Kidney capillary endothelial cell (primary cell): Measurements from ENCODE around the gene RIPK1.
A peak's percentile ranks its signal among the peaks of the same experiment; 100 is the strongest.

Experiments
- DNase-seq: peaks from one replicate; pipeline ENCODE4 v3.0.0-alpha.2; 2018; ENCODE audit warnings: low spot score

RIPK1 gene

DNA sequence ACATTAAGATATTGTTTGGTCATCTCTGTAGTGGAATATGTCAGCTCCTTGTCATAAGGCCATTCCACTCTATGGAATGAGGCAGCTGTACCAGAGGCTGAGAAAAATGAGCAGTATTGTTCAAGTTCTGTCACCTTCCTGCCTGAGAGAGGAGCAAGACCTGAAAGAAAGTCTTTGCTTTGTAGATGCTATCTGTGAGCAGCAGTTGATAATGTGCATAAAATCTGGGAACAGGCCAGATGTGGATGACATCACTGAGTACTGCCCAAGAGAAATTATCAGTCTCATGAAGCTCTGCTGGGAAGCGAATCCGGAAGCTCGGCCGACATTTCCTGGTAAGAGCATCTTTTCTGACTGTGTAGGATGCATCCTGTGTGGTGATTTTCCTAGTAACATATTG, 16.8 kb downstream of the RIPK1 start:
- no peak for DNase-seq

DNA sequence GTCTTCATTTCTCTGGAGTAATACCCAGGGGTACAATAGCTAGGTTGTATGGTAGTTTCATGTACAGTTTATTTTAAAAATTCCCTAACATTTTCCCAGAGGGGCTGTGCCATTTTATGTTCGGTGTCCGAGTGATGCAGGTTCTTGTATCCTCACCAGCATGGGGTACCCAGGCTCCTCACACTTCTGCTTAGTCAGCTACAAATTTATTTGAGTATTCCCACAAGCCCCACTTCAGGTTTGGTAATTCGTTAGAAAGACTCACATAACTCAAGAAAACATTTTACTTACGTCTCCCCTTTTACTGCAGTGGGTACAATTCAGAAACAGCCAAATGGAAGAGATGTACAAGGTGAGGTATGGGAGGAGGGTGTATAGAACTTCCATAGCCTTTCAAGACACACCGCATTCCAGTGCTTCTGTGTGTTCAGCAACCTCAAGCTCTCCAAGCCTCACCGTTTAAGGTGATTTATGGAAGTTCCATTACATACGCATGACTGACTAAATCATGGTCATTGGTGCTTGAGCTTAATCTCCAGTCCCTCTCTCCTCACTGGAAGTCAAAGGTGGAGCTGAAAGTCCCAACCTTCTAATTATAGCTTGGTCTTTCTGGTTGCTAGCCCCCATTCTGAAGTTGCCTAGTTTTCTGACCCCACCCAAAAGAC, 18.1 kb downstream of the RIPK1 start:
- DNase-seq, result no peak

- DNase-seq, result no peak
Observed at GRCh38 chr6:3088446-3088845, 20.2 kb downstream of the RIPK1 start.

DNA sequence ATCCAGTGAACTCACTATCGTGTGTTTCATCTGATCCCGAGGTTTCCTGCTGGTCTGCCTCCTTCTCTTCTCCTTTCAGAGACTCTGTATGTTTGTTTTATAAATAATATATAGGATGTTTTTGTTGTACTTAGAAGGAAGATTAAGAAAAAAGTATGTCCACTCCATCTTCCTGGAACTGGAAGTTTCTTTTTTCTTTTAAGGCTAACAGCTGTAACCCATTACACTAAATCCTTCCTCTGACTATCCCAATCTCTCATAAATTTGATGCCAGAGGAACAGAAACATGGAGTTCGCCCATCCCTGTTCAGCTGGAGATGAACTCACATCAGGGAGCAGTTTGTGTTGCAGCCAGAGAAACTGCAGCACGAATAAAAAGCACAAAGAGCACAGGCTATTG, 20.7 kb downstream of the RIPK1 start:
- DNase-seq, result no peak

- no peak for DNase-seq
Observed at GRCh38 chr6:3090013-3090412, 21.7 kb downstream of the RIPK1 start.

DNA sequence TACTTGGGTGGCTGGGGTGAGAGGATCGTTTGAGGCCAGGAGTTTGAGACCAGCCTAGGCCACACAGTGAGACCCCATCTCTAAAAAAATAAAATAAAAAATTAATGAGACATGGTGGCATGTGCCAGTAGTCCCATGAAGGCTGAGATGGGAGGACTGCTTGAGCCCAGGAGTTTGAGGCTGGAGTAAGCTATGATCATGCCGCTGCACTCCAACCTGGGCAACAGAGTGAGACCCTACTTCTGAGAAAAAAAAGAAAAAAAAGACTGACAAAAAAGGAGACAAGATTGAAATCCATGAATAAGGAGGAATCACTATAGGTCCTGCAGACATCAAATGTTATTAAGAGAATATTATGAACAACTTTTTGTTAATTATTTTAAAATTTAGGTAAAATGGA, 26.5 kb downstream of the RIPK1 start:
- DNase-seq, result no peak

GRCh38 chr6:3102875-3103274, 34.6 kb downstream of the RIPK1 start:
- DNase-seq, result no peak

GRCh38 chr6:3108746-3109414, 40.6 kb downstream of the RIPK1 start:
- DNase-seq, result no peak

- DNase-seq, result no peak
Observed at GRCh38 chr6:3109761-3110160, 41.5 kb downstream of the RIPK1 start.

- no peak for DNase-seq
Observed at GRCh38 chr6:3114377-3114776, 46.1 kb downstream of the RIPK1 start.

DNA sequence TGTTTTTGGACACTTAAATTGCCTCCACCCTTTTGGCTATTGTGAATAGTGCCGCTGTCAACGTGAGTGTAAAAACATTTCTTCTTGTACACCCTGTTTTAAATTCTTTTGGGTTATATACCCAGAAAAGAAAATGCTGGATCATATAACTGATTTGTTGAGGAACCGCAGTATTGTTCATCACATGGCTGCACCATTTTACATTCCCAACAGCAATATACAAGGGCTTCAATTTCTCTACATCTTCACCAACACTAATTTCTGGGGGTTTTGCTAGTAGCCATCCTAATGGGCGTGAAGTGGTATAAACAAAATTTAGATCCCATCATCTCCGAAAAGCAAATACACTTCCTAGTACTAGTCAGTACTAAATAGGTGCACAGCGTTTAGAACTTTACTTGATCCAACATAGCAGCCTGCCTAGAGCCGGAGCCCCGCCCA, 49.6 kb downstream of the RIPK1 start:
- DNase-seq, result no peak

GRCh38 chr6:3118353-3119039, 50.2 kb downstream of the RIPK1 start, which contains the start of gene BPHL:
Gene BPHL, plus strand, starts transcription at chr6:3118711. Its CDS starts 30 bp downstream, at chr6:3118741.
- peak; percentile 97 for DNase-seq

GRCh38 chr6:3119040-3119723, 50.9 kb downstream of the RIPK1 start:
- peak; percentile 22 for DNase-seq

GRCh38 chr6:3120765-3121089, 52.4 kb downstream of the RIPK1 start:
- no peak for DNase-seq

DNA sequence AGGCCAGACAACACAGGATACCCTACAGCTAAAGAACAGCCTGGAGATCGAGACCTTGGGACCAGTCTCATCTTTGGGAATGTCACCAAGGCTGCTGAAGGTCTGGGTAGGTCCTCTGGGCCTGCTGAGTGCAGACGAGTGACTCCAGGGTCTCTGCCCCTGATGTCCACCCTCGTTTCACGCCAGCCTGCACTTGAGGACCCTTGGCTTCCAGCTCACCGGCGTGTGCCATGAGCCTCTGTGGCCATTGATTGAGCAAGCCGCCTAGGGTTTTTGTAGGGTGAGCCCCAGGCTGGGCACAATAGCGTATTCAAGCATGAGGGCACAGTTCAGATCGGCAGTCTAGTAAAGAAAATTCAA, 54.5 kb downstream of the RIPK1 start:
- no peak for DNase-seq

GRCh38 chr6:3124667-3125066, 56.4 kb downstream of the RIPK1 start:
- DNase-seq, result no peak

- no peak for DNase-seq
Observed at GRCh38 chr6:3125815-3126214, 57.5 kb downstream of the RIPK1 start.

GRCh38 chr6:3128356-3129108, 60.2 kb downstream of the RIPK1 start:
- no peak for DNase-seq

- no peak for DNase-seq
Observed at GRCh38 chr6:3131695-3132094, 63.4 kb downstream of the RIPK1 start.

GRCh38 chr6:3133515-3133914, 65.2 kb downstream of the RIPK1 start:
- DNase-seq, result no peak

DNA sequence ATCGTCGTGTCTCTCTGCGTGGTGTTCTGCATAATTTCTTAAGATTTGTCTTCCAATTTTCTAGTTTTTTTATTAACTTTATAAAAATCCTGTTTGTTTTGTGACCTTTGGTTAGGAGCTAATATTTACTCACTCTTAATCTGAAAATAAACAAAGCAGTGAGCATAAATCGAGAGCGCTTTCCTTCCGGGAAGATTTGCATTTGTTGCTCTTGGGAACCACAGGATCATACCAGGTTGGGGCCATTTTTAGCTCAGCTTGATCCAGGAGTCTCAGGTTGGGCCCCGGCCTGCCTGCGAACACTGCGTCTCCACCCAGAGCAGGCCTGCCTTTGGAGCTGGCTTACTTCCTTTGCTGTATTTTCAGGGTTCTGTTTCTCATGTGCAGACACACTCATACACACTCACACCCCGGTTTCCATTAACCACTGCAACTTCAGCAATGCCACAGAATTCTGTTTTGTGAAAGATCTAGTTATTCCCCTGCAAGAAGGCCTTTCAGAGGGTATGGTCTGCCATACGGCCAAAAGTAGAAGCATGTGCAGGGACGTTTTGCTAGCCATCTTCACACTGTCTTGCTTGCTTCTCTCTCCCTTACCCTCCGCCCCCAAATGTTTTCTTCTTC, 67.5 kb downstream of the RIPK1 start:
- no peak for DNase-seq
